ENCODE measurements around the gene GCDH. TPM values are rescaled to one million over a fixed set of nuclear protein-coding genes. Genes with fewer than 3 reads are reported as not detected.

The GCDH gene
- total and polyA plus RNA-seq, 2 of the 8 experiments (the other 6 are each of a cell fraction or from before 2014, with no cell fraction given), result 67.3 to 89.4 TPM

DNA sequence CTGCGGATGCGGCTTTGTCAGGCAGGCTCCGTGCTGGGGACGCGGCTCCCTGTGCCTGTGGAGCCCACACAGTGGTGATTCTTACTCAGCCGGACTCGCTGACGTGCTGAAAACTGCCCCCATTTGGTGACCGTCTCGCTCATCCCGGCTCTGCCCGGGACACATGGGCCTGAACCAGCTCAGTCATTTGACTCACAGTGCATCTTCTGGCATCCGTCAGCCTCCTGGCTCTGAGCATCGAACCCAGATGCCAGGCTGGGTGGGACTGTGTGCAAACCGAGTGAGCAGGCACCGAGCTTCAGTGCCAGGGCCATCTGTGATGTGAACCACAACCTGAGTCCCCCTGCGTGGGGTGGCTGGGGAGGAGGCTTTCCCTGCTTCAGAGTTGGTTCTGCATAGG is 5.5 kb downstream of the GCDH start:
- Histone ChIP-seq H3K23me2 (ENCODE audit: low read depth, low read length) (peaks cover 4% of the 10 kb centered on the region; the same call in 1 of the 2 replicates), H4K8ac (ENCODE audit: extremely low read depth, insufficient read depth, low read length) (no peak overlapping the region), H3K14ac (ENCODE audit: insufficient read length) (no peak overlapping the region), H3K79me2 (ENCODE audit: control insufficient read depth in 1 of 2, insufficient read depth in 2 of 2, low read length in 2 of 2) (peaks cover 0 to 7% of the 10 kb centered on the region in 2 experiments; a peak in 1 of 4 replicates), H2BK5ac (ENCODE audit: low read depth, low read length) (no peak overlapping the region), H4K20me1 (replicated peaks in 1 of 2; ENCODE audit: control insufficient read depth in 1 of 2, insufficient read depth in 2 of 2, low read length in 2 of 2) (peaks cover 4 to 5% of the 10 kb centered on the region in 2 experiments), H2AK5ac (ENCODE audit: low read depth, low read length) (no peak overlapping the region), H2AFZ (ENCODE audit: low read length) (no peak overlapping the region), H3K27me3 (replicated peaks in 1 of 4; ENCODE audit: control insufficient read depth in 3 of 4, extremely low read depth in 1 of 4, insufficient read depth in 3 of 4, low read length in 3 of 4) (no peaks in the 10 kb centered on the region), H3K36me3 (ENCODE audit: control insufficient read depth in 2 of 4, insufficient read depth in 4 of 4, low read length in 3 of 4) (peaks cover 15 to 41% (median 30%) of the 10 kb centered on the region in 4 experiments), H3K23ac (ENCODE audit: insufficient read length) (no peak overlapping the region), H3K4me2 (ENCODE audit: insufficient read depth in 1 of 2, low read depth in 2 of 2, low read length in 2 of 2) (no peak overlapping the region), H3K79me1 (ENCODE audit: low read depth, low read length) (peaks cover 6% of the 10 kb centered on the region; the same call in 1 of the 2 replicates), H3K56ac (replicated peaks; ENCODE audit: insufficient read length, low read depth, low read length) (no peak overlapping the region), H2BK20ac (ENCODE audit: low read length) (no peak overlapping the region), H2BK120ac (replicated peaks; ENCODE audit: low read depth, low read length) (no peak overlapping the region), H3K27ac (ENCODE audit: low read depth, low read length) (no peak overlapping the region), H3K18ac (ENCODE audit: extremely low read depth, low read length) (no peak overlapping the region), H4K91ac (replicated peaks; ENCODE audit: insufficient read length, low read length) (no peak overlapping the region), H3K4me3 (ENCODE audit: extremely low read depth in 1 of 4, insufficient read depth in 2 of 4, low read depth in 3 of 4, low read length in 4 of 4) (no peak overlapping the region), H3K9me3 (ENCODE audit: insufficient read depth in 2 of 2, low read depth in 1 of 2, low read length in 1 of 2) (no peaks in the 10 kb centered on the region), H2BK12ac (ENCODE audit: low read depth, low read length) (no peak overlapping the region), H3K9ac (replicated peaks in 1 of 4; ENCODE audit: extremely low read depth in 1 of 4, low read depth in 3 of 4, low read length in 3 of 4) (no peak overlapping the region), H3K4ac (replicated peaks; ENCODE audit: insufficient read length, low read depth, low read length) (no peak overlapping the region), H2BK15ac (ENCODE audit: low read length) (no peak overlapping the region), H3K4me1 (replicated peaks in 1 of 4; ENCODE audit: control insufficient read depth in 3 of 4, insufficient read depth in 4 of 4, low read length in 3 of 4) (peaks cover 0 to 6% (median 4%) of the 10 kb centered on the region in 4 experiments; a peak in 3 of 7 replicates), H4K5ac (ENCODE audit: insufficient read length, low read depth, low read length) (no peak overlapping the region)
- ChIA-PET CTCF (ENCODE audit: partially characterized antibody) (interaction anchor here (0.9 to 1.8 kb wide), 2 partner anchors 10 kb away, joined by 3 to 6 read pairs; partner anchors contain the start of gene KLF1), POLR2A (ENCODE audit: partially characterized antibody) (interaction anchor here (1.0 to 15.0 kb wide), 7 partner anchors 9 to 36 kb away, joined by 3 to 180 read pairs (median 8); partner anchors contain the start of genes DNASE2, KLF1 and SYCE2)
- TF ChIP-seq RNF2 (IDR thresholded peaks at IDR 0.05; ENCODE audit: borderline replicate concordance, low read depth, low read length, missing control alignments, poor library complexity, severe bottlenecking) (no peak), MAFK (IDR thresholded peaks at IDR 0.05; ENCODE audit: low read depth, low read length) (no peak), BACH1 (IDR thresholded peaks at IDR 0.05; ENCODE audit: low read length) (no peak), SRF (IDR thresholded peaks at IDR 0.05; ENCODE audit: low read depth, low read length) (no peak), YY1 (IDR thresholded peaks at IDR 0.05; ENCODE audit: low read depth, low read length) (no peak), SIN3A (conservative IDR thresholded peaks at IDR 0.05 in 1 of 2, IDR thresholded peaks at IDR 0.05 in 1 of 2; ENCODE audit: low read depth in 1 of 2, low read length in 2 of 2) (no peak), HDAC6 (IDR thresholded peaks at IDR 0.05; ENCODE audit: low read depth, low read length) (no peak), KDM5A (IDR thresholded peaks at IDR 0.05; ENCODE audit: low read length) (no peak)
- FAIRE-seq (no peak), DNase-seq (ENCODE audit: low read depth in 1 of 2, low spot score in 2 of 2) (no peak)
- WGBS, 2 experiments (ENCODE audit: extremely low coverage in 1 of 2, insufficient coverage in 1 of 2, insufficient read length in 1 of 2, insufficient replicate concordance in 2 of 2, low coverage in 1 of 2, low lambda C conversion rate in 2 of 2, missing lambda C conversion rate in 1 of 2), result 98% methylated on average over 17 of the region's 17 CpGs; no CpG with 5 or more reads in 1 of the 2 experiments
